GM12878 (cell line): ENCODE data around the gene TAGLN.

Experiments
- BHLHE40 ChIP-seq, 2 experiments: fragments of 450-650 bp in 1 of 2; IDR thresholded peaks; 2 replicates each; pipeline ENCODE4 v1.6.1; 2011 to 2017; ENCODE audit warnings: low read depth in 2 of 2, borderline replicate concordance in 1 of 2, improper control_type of control experiment in 1 of 2, low read length in 1 of 2, mild to moderate bottlenecking in 1 of 2
- DPF2 ChIP-seq: fragments of 450-650 bp; IDR thresholded peaks from 2 replicates; pipeline ENCODE4 v1.6.1; 2017; ENCODE audit warnings: mild to moderate bottlenecking
- EZH2 ChIP-seq: IDR thresholded peaks from 2 replicates; pipeline ENCODE4 v1.6.1; 2012; ENCODE audit warnings: low read depth, mild to moderate bottlenecking, control low read depth, inconsistent platforms, low read length, borderline replicate concordance; ENCODE audit not compliant: control insufficient read depth
- GABPA ChIP-seq: IDR thresholded peaks from 2 replicates; pipeline ENCODE4 v1.6.1; 2014; ENCODE audit warnings: antibody characterized with exemption, low read depth, mild to moderate bottlenecking, inconsistent platforms
- POLR2A ChIP-seq: IDR thresholded peaks from 2 replicates; pipeline ENCODE4 v1.6.1; 2011; ENCODE audit warnings: low read depth, mild to moderate bottlenecking, low read length
- POLR2AphosphoS5 ChIP-seq: IDR thresholded peaks from 2 replicates; pipeline ENCODE4 v1.6.1; 2011; ENCODE audit warnings: mild to moderate bottlenecking, low read length, inconsistent platforms
- SREBF1 ChIP-seq: IDR thresholded peaks from 2 replicates; pipeline ENCODE4 v1.6.1; 2012; ENCODE audit warnings: mild to moderate bottlenecking, low read length
- SREBF2 ChIP-seq: IDR thresholded peaks from 2 replicates; pipeline ENCODE4 v1.6.1; 2012; ENCODE audit warnings: mild to moderate bottlenecking, low read length
- TCF7 ChIP-seq: IDR thresholded peaks from 2 replicates; pipeline ENCODE4 v1.6.1; 2014; ENCODE audit warnings: antibody characterized with exemption, borderline replicate concordance
- ZNF274 ChIP-seq: IDR thresholded peaks from one replicate; pipeline ENCODE4 v1.8.0; 2011; ENCODE audit not compliant: insufficient read length, insufficient read depth
- ZZZ3 ChIP-seq: IDR thresholded peaks from 2 replicates; pipeline ENCODE4 v1.6.1; 2011; ENCODE audit warnings: low read depth; ENCODE audit not compliant: control insufficient read depth, insufficient read length
- TF ChIP-seq, protein P1 (sequence below), 3 experiments: IDR thresholded peaks in 2 of 3; conservative IDR thresholded peaks in 1 of 3; 2 replicates each; pipeline ENCODE4 v1.5.1; 2011; ENCODE audit warnings: low read depth in 3 of 3, low read length in 3 of 3, mild to moderate bottlenecking in 3 of 3, control low read depth in 2 of 3, moderate library complexity in 2 of 3, inconsistent platforms in 1 of 3, mixed read lengths in 1 of 3; ENCODE audit not compliant: control insufficient read depth in 2 of 3, insufficient read depth in 1 of 3; ENCODE audit errors: extremely low read depth in 1 of 3
- TF ChIP-seq, protein P2 (sequence below): fragments of 450-650 bp; formaldehyde crosslinking; IDR thresholded peaks from 2 replicates; pipeline ENCODE4 v1.4.0; 2020; ENCODE audit warnings: mild to moderate bottlenecking, moderate library complexity

DNA sequence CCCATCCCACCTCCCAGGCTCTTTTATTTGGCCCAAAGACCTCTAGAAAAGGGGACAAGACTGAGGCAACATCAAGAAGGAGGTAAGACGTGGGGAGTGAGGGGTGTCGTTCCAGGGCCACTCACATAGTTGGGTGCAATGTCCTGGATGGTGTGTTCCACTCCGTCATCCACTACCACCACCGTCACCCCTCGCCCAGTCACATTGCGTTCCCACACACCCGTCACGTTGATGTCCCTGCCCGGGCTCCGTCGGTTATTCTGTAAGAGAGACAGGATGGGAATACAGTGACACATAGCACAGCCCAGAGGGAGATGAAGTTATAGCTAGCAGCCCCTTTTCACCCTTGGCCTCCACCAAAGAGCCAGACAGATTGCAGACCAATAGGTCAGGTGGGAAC is 28.9 kb downstream of the TAGLN start:
- TF ChIP-seq, protein P1, sequence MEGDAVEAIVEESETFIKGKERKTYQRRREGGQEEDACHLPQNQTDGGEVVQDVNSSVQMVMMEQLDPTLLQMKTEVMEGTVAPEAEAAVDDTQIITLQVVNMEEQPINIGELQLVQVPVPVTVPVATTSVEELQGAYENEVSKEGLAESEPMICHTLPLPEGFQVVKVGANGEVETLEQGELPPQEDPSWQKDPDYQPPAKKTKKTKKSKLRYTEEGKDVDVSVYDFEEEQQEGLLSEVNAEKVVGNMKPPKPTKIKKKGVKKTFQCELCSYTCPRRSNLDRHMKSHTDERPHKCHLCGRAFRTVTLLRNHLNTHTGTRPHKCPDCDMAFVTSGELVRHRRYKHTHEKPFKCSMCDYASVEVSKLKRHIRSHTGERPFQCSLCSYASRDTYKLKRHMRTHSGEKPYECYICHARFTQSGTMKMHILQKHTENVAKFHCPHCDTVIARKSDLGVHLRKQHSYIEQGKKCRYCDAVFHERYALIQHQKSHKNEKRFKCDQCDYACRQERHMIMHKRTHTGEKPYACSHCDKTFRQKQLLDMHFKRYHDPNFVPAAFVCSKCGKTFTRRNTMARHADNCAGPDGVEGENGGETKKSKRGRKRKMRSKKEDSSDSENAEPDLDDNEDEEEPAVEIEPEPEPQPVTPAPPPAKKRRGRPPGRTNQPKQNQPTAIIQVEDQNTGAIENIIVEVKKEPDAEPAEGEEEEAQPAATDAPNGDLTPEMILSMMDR (IDR thresholded peaks at IDR 0.05 in 2 of 3, conservative IDR thresholded peaks at IDR 0.05 in 1 of 3; ENCODE audit: control insufficient read depth in 2 of 3, extremely low read depth in 1 of 3, insufficient read depth in 1 of 3, low read depth in 3 of 3, low read length in 3 of 3): no peak
- TF ChIP-seq BHLHE40 (IDR thresholded peaks at IDR 0.05; ENCODE audit: borderline replicate concordance in 1 of 2, low read depth in 2 of 2, low read length in 1 of 2) (no peak), POLR2AphosphoS5 (no peak), ZZZ3 (no peak), DPF2 (no peak), SREBF2 (no peak), GABPA (no peak), EZH2 (no peak), TCF7 (no peak), ZNF274 (no peak), POLR2A (no peak), SREBF1 (no peak)
- TF ChIP-seq, protein P2, sequence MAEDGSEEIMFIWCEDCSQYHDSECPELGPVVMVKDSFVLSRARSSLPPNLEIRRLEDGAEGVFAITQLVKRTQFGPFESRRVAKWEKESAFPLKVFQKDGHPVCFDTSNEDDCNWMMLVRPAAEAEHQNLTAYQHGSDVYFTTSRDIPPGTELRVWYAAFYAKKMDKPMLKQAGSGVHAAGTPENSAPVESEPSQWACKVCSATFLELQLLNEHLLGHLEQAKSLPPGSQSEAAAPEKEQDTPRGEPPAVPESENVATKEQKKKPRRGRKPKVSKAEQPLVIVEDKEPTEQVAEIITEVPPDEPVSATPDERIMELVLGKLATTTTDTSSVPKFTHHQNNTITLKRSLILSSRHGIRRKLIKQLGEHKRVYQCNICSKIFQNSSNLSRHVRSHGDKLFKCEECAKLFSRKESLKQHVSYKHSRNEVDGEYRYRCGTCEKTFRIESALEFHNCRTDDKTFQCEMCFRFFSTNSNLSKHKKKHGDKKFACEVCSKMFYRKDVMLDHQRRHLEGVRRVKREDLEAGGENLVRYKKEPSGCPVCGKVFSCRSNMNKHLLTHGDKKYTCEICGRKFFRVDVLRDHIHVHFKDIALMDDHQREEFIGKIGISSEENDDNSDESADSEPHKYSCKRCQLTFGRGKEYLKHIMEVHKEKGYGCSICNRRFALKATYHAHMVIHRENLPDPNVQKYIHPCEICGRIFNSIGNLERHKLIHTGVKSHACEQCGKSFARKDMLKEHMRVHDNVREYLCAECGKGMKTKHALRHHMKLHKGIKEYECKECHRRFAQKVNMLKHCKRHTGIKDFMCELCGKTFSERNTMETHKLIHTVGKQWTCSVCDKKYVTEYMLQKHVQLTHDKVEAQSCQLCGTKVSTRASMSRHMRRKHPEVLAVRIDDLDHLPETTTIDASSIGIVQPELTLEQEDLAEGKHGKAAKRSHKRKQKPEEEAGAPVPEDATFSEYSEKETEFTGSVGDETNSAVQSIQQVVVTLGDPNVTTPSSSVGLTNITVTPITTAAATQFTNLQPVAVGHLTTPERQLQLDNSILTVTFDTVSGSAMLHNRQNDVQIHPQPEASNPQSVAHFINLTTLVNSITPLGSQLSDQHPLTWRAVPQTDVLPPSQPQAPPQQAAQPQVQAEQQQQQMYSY (CRISPR knock-in tag): no peak
